ENCODE measurements around the gene PTGES2.

PTGES2 gene

GRCh38 chr9:128152133-128153059 lies 24.9 kb upstream of the PTGES2 start:
- TF ChIP-seq TAF1 (IDR thresholded peaks at IDR 0.05; ENCODE audit: borderline replicate concordance, low read depth, low read length) (no peak), POLR2AphosphoS5 (IDR thresholded peaks at IDR 0.05; ENCODE audit: low read depth, low read length) (no peak), POLR2A (IDR thresholded peaks at IDR 0.05; ENCODE audit: low read depth, low read length) (no peak)
- peak; percentile 1 for DNase-seq (ENCODE audit: insufficient read length)
- FAIRE-seq: no peak

- TF ChIP-seq POLR2AphosphoS5 (IDR thresholded peaks at IDR 0.05; ENCODE audit: low read depth, low read length): no peak
- TF ChIP-seq POLR2A (IDR thresholded peaks at IDR 0.05; ENCODE audit: low read depth, low read length): no peak
- no peak for TF ChIP-seq TAF1 (IDR thresholded peaks at IDR 0.05; ENCODE audit: borderline replicate concordance, low read depth, low read length)
- DNase-seq (ENCODE audit: insufficient read length): peak; percentile 2
- FAIRE-seq: no peak
These were observed 24.0 kb upstream of the PTGES2 start for GRCh38 chr9:128151309-128152132.

- no peak for TF ChIP-seq POLR2A (IDR thresholded peaks at IDR 0.05; ENCODE audit: low read depth, low read length)
- no peak for TF ChIP-seq TAF1 (IDR thresholded peaks at IDR 0.05; ENCODE audit: borderline replicate concordance, low read depth, low read length)
- TF ChIP-seq POLR2AphosphoS5 (IDR thresholded peaks at IDR 0.05; ENCODE audit: low read depth, low read length): no peak
- DNase-seq (ENCODE audit: insufficient read length) (no peak), FAIRE-seq (no peak)
These were observed 23.2 kb upstream of the PTGES2 start for GRCh38 chr9:128150594-128151308.

DNA sequence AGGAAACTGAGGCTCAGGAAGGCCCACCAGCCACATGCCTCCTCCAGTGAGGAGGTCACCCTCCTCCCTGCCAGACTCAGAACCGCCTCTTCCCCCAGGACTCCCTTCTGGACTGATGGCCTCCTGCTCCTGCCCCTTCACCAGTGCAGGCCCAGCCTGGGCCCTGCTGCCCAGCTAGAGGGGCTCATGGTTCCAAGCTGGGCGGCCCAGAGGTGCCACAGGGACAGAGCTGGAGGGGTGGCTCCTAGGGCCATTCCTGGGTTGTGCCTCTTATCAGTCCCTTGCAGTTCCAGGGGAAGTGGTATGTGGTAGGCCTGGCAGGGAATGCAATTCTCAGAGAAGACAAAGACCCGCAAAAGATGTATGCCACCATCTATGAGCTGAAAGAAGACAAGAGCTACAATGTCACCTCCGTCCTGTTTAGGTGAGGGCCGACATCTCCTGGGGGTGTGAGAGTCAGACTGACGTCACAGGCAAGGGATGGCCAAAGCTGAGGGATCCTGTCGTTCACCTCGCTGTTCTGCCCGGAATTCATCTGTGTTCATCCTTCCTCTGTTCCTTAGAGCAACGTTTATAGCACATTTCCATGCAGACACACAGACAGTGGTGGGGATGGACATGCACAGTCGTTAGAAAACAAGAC lies 22.5 kb upstream of the PTGES2 start:
- peak; percentile 14 for DNase-seq (ENCODE audit: insufficient read length)
- TF ChIP-seq POLR2A (IDR thresholded peaks at IDR 0.05; ENCODE audit: low read depth, low read length): no peak
- TF ChIP-seq POLR2AphosphoS5 (IDR thresholded peaks at IDR 0.05; ENCODE audit: low read depth, low read length): no peak
- TF ChIP-seq TAF1 (IDR thresholded peaks at IDR 0.05; ENCODE audit: borderline replicate concordance, low read depth, low read length): no peak
- no peak for FAIRE-seq

DNA sequence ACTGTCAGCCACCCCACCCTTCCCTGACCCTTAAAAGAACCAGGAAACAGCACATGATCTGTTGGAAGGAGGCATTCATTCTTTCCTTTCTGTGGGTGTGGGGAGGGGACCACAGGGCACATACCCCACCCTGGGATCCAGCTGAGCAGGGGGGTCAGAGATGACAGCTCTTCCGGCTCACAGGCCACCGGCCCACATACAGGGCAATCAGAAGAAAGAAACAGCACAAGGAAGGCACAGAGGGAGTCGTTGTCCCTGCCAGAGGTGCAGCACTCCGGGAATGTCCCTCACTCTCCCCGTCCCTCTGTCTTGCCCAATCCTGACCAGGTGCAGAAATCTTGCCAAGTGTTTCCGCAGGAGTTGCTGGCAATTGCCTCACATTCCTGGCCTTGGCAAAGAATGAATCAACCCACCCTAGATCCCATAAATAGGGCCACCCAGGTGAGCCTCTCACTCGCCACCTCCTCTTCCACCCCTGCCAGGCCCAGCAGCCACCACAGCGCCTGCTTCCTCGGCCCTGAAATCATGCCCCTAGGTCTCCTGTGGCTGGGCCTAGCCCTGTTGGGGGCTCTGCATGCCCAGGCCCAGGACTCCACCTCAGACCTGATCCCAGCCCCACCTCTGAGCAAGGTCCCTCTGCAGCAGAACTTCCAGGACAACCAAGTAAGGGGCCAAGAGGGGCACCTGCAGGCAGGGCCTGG lies 21.6 kb upstream of the PTGES2 start, which contains the start of gene LCN2:
Gene LCN2 (plus strand): TSS at position 453 of the 701 bp plus-strand sequence. CDS start 73 bp downstream, at position 526.
- no peak for FAIRE-seq
- peak; percentile 8 for DNase-seq (ENCODE audit: insufficient read length)
- TF ChIP-seq POLR2A (IDR thresholded peaks at IDR 0.05; ENCODE audit: low read depth, low read length): no peak
- TF ChIP-seq POLR2AphosphoS5 (IDR thresholded peaks at IDR 0.05; ENCODE audit: low read depth, low read length): no peak

- peak; percentile 16 for DNase-seq (ENCODE audit: insufficient read length)
- no peak for FAIRE-seq
- TF ChIP-seq TAF1 (IDR thresholded peaks at IDR 0.05; ENCODE audit: borderline replicate concordance, low read depth, low read length): no peak
- TF ChIP-seq POLR2AphosphoS5 (IDR thresholded peaks at IDR 0.05; ENCODE audit: low read depth, low read length): no peak
- TF ChIP-seq POLR2A (IDR thresholded peaks at IDR 0.05; ENCODE audit: low read depth, low read length): no peak
These were observed 21.0 kb upstream of the PTGES2 start for GRCh38 chr9:128148509-128149000.

GRCh38 chr9:128146591-128147120 lies 19.1 kb upstream of the PTGES2 start:
- DNase-seq (ENCODE audit: insufficient read length) (peak; percentile 10), FAIRE-seq (no peak)
- TF ChIP-seq POLR2AphosphoS5 (IDR thresholded peaks at IDR 0.05; ENCODE audit: low read depth, low read length) (no peak), POLR2A (IDR thresholded peaks at IDR 0.05; ENCODE audit: low read depth, low read length) (no peak)

- no peak for TF ChIP-seq POLR2AphosphoS5 (IDR thresholded peaks at IDR 0.05; ENCODE audit: low read depth, low read length)
- TF ChIP-seq POLR2A (IDR thresholded peaks at IDR 0.05; ENCODE audit: low read depth, low read length): no peak
- TF ChIP-seq TAF1 (IDR thresholded peaks at IDR 0.05; ENCODE audit: borderline replicate concordance, low read depth, low read length): no peak
- FAIRE-seq (no peak), DNase-seq (ENCODE audit: insufficient read length) (peak; percentile 13)
These were observed 18.4 kb upstream of the PTGES2 start for GRCh38 chr9:128145951-128146351.

GRCh38 chr9:128145536-128145935 lies 18.0 kb upstream of the PTGES2 start:
- no peak for FAIRE-seq
- no peak for TF ChIP-seq POLR2A (IDR thresholded peaks at IDR 0.05; ENCODE audit: low read depth, low read length)
- no peak for TF ChIP-seq POLR2AphosphoS5 (IDR thresholded peaks at IDR 0.05; ENCODE audit: low read depth, low read length)
- TF ChIP-seq TAF1 (IDR thresholded peaks at IDR 0.05; ENCODE audit: borderline replicate concordance, low read depth, low read length): no peak
- peak; percentile 6 for DNase-seq (ENCODE audit: insufficient read length)
